Uterus (tissue), 2 donors: ENCODE results near the gene IFT22.
"Not testable (repeated sequence)": the region's sequence is repeated elsewhere in the genome, so short reads cannot be mapped to it uniquely, and the experiment has no call there.

ENCODE experiments used
- CTCF ChIP-seq, 4 experiments: fragments of 200-600 bp in 2 of 4; fragments of 450-650 bp in 2 of 4; sonication (generic) in 2 of 4; IDR thresholded peaks; one replicate each; pipeline ENCODE4 v1.5.1; 2016 to 2019; ENCODE audit warnings: antibody characterized with exemption in 4 of 4, mild to moderate bottlenecking in 2 of 4, moderate library complexity in 1 of 4
- POLR2A ChIP-seq, 2 donors: fragments of 450-650 bp; IDR thresholded peaks; one replicate each; pipeline ENCODE4 v1.6.1; 2016; ENCODE audit warnings: antibody characterized with exemption in 2 of 2, mild to moderate bottlenecking in 1 of 2, moderate library complexity in 1 of 2

GRCh38 chr7:101285880-101286279 lies 35.7 kb downstream of the IFT22 start:
- TF ChIP-seq CTCF, POLR2A (IDR thresholded peaks at IDR 0.05): not testable (repeated sequence)
